OCI-LY1 (cell line): ENCODE measurements around the gene TMPRSS11A.

Source experiments
- H2AFZ ChIP-seq: fragments of 200-600 bp; sonication (generic), shearing (Covaris generic); 2 replicates; pipeline ENCODE4 v1.6.0; 2014; ENCODE audit warnings: antibody characterized with exemption, mild to moderate bottlenecking, low read length
- H3F3A ChIP-seq: fragments of 200-600 bp; sonication (generic), shearing (Covaris generic); 2 replicates; pipeline ENCODE4 v1.6.0; 2014; ENCODE audit warnings: mild to moderate bottlenecking, antibody characterized with exemption, low read length, moderate library complexity; ENCODE audit not compliant: insufficient read depth
- H3K27ac ChIP-seq: fragments of 200-600 bp; sonication (generic); 2 replicates; pipeline ENCODE4 v1.5.1; 2014; ENCODE audit warnings: low read length, mixed run types, mild to moderate bottlenecking, low read depth; ENCODE audit not compliant: poor library complexity, severe bottlenecking
- H3K27me3 ChIP-seq: fragments of 200-600 bp; sonication (generic); 2 replicates; pipeline ENCODE4 v1.6.0; 2014; ENCODE audit warnings: antibody characterized with exemption, mild to moderate bottlenecking, low read length, moderate library complexity; ENCODE audit not compliant: insufficient read depth
- H3K36me3 ChIP-seq: fragments of 200-600 bp; sonication (generic); 2 replicates; pipeline ENCODE4 v1.6.1; 2014; ENCODE audit warnings: mild to moderate bottlenecking, antibody characterized with exemption, low read length, moderate library complexity, mixed read lengths; ENCODE audit not compliant: insufficient read depth
- H3K4me1 ChIP-seq: fragments of 200-600 bp; sonication (generic); 2 replicates; pipeline ENCODE4 v1.5.1; 2014; ENCODE audit warnings: mild to moderate bottlenecking, low read length, moderate library complexity; ENCODE audit not compliant: insufficient read depth, severe bottlenecking
- H3K4me2 ChIP-seq: fragments of 200-600 bp; sonication (generic), shearing (Covaris generic); 2 replicates; pipeline ENCODE4 v1.6.1; 2014; ENCODE audit warnings: low read length
- H3K4me3 ChIP-seq: fragments of 200-600 bp; sonication (generic); 2 replicates; pipeline ENCODE4 v1.5.1; 2014; ENCODE audit warnings: low read length, low read depth, mild to moderate bottlenecking, mixed read lengths; ENCODE audit not compliant: poor library complexity, severe bottlenecking
- H3K79me2 ChIP-seq: fragments of 200-600 bp; shearing (Covaris generic); 2 replicates; pipeline ENCODE4 v1.6.1; 2016; ENCODE audit warnings: mixed run types, low read length, mixed read lengths; ENCODE audit not compliant: insufficient read depth
- H3K9ac ChIP-seq: fragments of 200-600 bp; sonication (generic), shearing (Covaris generic); 2 replicates; pipeline ENCODE4 v1.6.1; 2014; ENCODE audit warnings: mild to moderate bottlenecking, low read length, mixed read lengths
- H3K9me2 ChIP-seq: fragments of 200-600 bp; sonication (generic), shearing (Covaris generic); 2 replicates; pipeline ENCODE4 v1.6.1; 2014; ENCODE audit warnings: low read depth, mild to moderate bottlenecking, low read length, mixed read lengths
- H3K9me3 ChIP-seq: fragments of 200-600 bp; shearing (Covaris generic); 2 replicates; pipeline ENCODE4 v1.6.1; 2014; ENCODE audit warnings: low read length, mixed read lengths
- H4K20me1 ChIP-seq: fragments of 200-600 bp; sonication (generic), shearing (Covaris generic); 2 replicates; pipeline ENCODE4 v1.6.0; 2016; ENCODE audit warnings: mild to moderate bottlenecking, low read length; ENCODE audit not compliant: insufficient read depth
- EZH2 ChIP-seq: fragments of 200-600 bp; sonication (generic), shearing (Covaris generic); IDR thresholded peaks from 2 replicates; pipeline ENCODE4 v1.8.0; 2017; ENCODE audit warnings: borderline replicate concordance, mixed run types, mild to moderate bottlenecking, antibody characterized with exemption, low read length, moderate library complexity, mixed read lengths
- TF ChIP-seq, protein P1 (sequence below): fragments of 200-600 bp; sonication (generic), shearing (Covaris generic); IDR thresholded peaks from 2 replicates; pipeline ENCODE4 v1.5.1; 2017; ENCODE audit warnings: mild to moderate bottlenecking, antibody characterized with exemption, low read length, moderate library complexity, mixed read lengths

Gene TMPRSS11A

DNA sequence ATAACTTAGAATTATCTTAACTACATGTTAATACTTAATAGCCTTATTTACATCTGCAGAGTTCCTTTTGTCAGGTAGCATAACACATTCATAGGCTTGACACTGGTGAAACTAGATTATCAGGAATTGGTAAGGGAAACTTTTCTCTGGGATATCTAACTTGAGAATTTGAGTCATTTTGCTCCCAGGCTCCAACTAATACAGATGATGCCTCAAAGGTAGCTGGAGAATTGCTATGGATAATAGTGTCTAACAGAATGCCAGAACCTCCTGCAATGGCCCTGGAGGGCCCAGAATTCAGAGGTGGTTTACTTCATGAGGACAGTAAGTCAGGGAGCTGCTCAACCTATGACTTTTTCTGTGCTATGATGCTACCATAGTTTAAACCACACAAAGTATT, 65.6 kb downstream of the TMPRSS11A start:
- no peak overlapping the region for H3K4me2 ChIP-seq
- no peaks in the 10 kb centered on the region for H3K9me3 ChIP-seq
- H4K20me1 ChIP-seq, result no peaks in the 10 kb centered on the region
- TF ChIP-seq, protein P1, sequence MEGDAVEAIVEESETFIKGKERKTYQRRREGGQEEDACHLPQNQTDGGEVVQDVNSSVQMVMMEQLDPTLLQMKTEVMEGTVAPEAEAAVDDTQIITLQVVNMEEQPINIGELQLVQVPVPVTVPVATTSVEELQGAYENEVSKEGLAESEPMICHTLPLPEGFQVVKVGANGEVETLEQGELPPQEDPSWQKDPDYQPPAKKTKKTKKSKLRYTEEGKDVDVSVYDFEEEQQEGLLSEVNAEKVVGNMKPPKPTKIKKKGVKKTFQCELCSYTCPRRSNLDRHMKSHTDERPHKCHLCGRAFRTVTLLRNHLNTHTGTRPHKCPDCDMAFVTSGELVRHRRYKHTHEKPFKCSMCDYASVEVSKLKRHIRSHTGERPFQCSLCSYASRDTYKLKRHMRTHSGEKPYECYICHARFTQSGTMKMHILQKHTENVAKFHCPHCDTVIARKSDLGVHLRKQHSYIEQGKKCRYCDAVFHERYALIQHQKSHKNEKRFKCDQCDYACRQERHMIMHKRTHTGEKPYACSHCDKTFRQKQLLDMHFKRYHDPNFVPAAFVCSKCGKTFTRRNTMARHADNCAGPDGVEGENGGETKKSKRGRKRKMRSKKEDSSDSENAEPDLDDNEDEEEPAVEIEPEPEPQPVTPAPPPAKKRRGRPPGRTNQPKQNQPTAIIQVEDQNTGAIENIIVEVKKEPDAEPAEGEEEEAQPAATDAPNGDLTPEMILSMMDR, result no peak
- TF ChIP-seq EZH2, result no peak
- no peaks in the 10 kb centered on the region for H3K4me1 ChIP-seq
- H3K27me3 ChIP-seq, result no peaks in the 10 kb centered on the region
- H3K9me2 ChIP-seq, result no peaks in the 10 kb centered on the region
- H2AFZ ChIP-seq, result no peak overlapping the region
- no peak overlapping the region for H3K4me3 ChIP-seq
- H3F3A ChIP-seq, result no peaks in the 10 kb centered on the region
- H3K79me2 ChIP-seq, result no peaks in the 10 kb centered on the region
- H3K27ac ChIP-seq, result no peak overlapping the region
- H3K36me3 ChIP-seq, result no peaks in the 10 kb centered on the region
- no peak overlapping the region for H3K9ac ChIP-seq

DNA sequence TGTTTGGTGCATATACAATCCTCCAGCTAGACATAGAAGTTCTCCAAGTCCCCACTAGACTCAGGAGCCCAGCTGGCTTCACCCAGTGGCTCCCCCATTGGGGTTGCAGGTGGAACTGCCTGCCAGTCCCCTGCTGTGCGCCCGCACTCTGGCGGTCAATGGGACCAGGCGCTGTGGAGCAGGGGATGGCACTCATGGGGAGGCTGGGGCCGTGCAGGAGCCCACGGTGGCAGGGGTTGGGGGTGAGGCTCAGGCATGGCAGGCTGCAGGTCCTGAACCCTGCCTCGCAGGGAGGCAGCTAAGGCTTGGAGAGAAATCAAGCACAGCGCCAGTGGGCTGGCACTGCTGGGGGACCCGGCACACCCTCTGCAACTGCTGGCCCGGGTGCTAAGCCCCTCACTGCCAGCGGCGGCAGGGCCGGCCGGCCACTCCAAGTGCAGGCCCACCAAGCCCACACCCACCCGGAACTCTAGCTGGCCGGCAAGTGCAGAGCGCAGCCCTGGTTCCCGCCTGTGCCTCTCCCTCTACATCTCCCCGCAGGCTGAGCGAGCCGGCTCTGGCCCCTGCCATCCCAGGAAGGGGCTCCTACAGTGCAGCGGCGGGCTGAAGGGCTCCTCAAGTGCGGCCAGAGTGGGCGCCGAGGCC, 66.8 kb downstream of the TMPRSS11A start:
- no peaks in the 10 kb centered on the region for H3K27me3 ChIP-seq
- no peaks in the 10 kb centered on the region for H3K36me3 ChIP-seq
- H3K4me3 ChIP-seq, result no peak overlapping the region
- H3K4me1 ChIP-seq, result no peaks in the 10 kb centered on the region
- no peak overlapping the region for H3K27ac ChIP-seq
- no peaks in the 10 kb centered on the region for H3K9me3 ChIP-seq
- no peaks in the 10 kb centered on the region for H4K20me1 ChIP-seq
- no peak overlapping the region for H3K9ac ChIP-seq
- no peak overlapping the region for H2AFZ ChIP-seq
- TF ChIP-seq, protein P1, result no peak
- no peaks in the 10 kb centered on the region for H3K79me2 ChIP-seq
- no peaks in the 10 kb centered on the region for H3F3A ChIP-seq
- no peak overlapping the region for H3K4me2 ChIP-seq
- H3K9me2 ChIP-seq, result no peaks in the 10 kb centered on the region

DNA sequence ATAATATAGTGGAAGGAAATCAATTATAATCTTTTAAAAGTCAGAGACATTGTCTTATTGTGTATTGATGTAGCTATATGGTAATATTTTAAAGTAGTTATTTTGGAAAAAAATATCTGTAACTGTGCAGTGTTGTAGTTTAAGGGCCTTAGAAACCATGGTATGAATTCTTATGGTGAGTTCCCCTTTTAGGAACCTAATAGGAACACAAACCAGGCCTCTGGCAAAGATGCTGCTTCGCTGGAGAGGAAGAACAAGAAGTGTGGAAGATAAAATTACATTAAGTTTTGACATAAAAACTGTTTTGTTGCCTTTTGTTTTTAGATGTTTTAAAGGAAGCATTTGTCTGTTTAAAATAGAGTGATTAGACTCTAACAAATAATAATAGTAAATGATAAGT, 68.6 kb downstream of the TMPRSS11A start:
- Histone ChIP-seq H3K9ac (no peak overlapping the region), H3K9me2 (no peaks in the 10 kb centered on the region), H3K79me2 (no peaks in the 10 kb centered on the region), H3F3A (no peaks in the 10 kb centered on the region), H4K20me1 (no peaks in the 10 kb centered on the region), H3K4me1 (no peaks in the 10 kb centered on the region), H3K27me3 (no peaks in the 10 kb centered on the region), H3K4me2 (no peak overlapping the region), H2AFZ (no peak overlapping the region), H3K27ac (no peak overlapping the region), H3K4me3 (no peak overlapping the region), H3K9me3 (no peaks in the 10 kb centered on the region), H3K36me3 (no peaks in the 10 kb centered on the region)
- no peak for TF ChIP-seq EZH2
- TF ChIP-seq, protein P1, result no peak
